Endothelial cell of umbilical vein (primary cell): Measurements from ENCODE around the gene PHF12. TPM values are rescaled to one million over a fixed set of nuclear protein-coding genes. Genes with fewer than 3 reads are reported as not detected.

Source experiments
- BruUV-seq: library from RNA; stranded (reverse); fragments of 400-500 nt; replicated peaks from 2 replicates; lab custom pipeline; 2021; lab: Mats Ljungman, UMichigan
- CTCF ChIA-PET: fragments of 300-600, 350-600 bp; sonication (Branson Sonifier 250); formaldehyde crosslinking; loops from one replicate; lab custom pipeline; 2021; ENCODE audit warnings: antibody characterized with exemption, inconsistent platforms; lab: Charles Lee
- POLR2A ChIA-PET: fragments of 300-600, 350-600 bp; sonication (Branson Sonifier 250); formaldehyde crosslinking; loops from one replicate; lab custom pipeline; 2021; ENCODE audit warnings: antibody characterized with exemption, inconsistent platforms; lab: Charles Lee
- DNase-seq: peaks from one replicate; pipeline ENCODE4 v3.0.0-alpha.2; 2011; ENCODE audit warnings: low read depth, low spot score
- FAIRE-seq: peaks from 2 replicates; lab custom pipeline; 2011; peaks lifted over from hg19 to GRCh38; lab: Jason Lieb, UNC
- H2AFZ ChIP-seq: 2 replicates; pipeline ENCODE4 v1.6.0; 2012; ENCODE audit warnings: low read depth, low read length, control low read depth, inconsistent platforms
- H3K27ac ChIP-seq: 2 replicates; pipeline ENCODE4 v1.5.1; 2011; ENCODE audit warnings: low read depth, mild to moderate bottlenecking, control low read depth, low read length, moderate library complexity; ENCODE audit not compliant: insufficient read depth
- H3K27me3 ChIP-seq, 2 experiments: 2 replicates each; pipeline versions ENCODE4 v1.6.0 to v1.6.1; 2011; ENCODE audit warnings: low read length in 2 of 2, mixed read lengths in 1 of 2; ENCODE audit not compliant: control insufficient read depth in 2 of 2, insufficient read depth in 2 of 2
- H3K36me3 ChIP-seq, 2 experiments: 2 replicates in 1 of 2; 3 replicates in 1 of 2; pipeline ENCODE4 v1.5.1; 2011; ENCODE audit warnings: low read length in 2 of 2, mild to moderate bottlenecking in 1 of 2, moderate library complexity in 1 of 2; ENCODE audit not compliant: control insufficient read depth in 2 of 2, insufficient read depth in 2 of 2; ENCODE audit errors: extremely low read depth in 1 of 2
- H3K4me1 ChIP-seq: 3 replicates; pipeline ENCODE4 v1.5.1; 2011; ENCODE audit warnings: mild to moderate bottlenecking, low read length; ENCODE audit not compliant: control insufficient read depth, insufficient read depth; ENCODE audit errors: extremely low read depth
- H3K4me2 ChIP-seq: 2 replicates; pipeline ENCODE4 v1.6.1; 2011; ENCODE audit warnings: low read length, control low read depth, mixed read lengths; ENCODE audit not compliant: insufficient read depth
- H3K4me3 ChIP-seq, 3 experiments: fragments of 200-600 bp in 1 of 3; sonication (generic), shearing (Covaris generic) in 1 of 3; replicated peaks in 1 of 3; 2 replicates each; pipeline ENCODE4 v1.5.1; 2011 to 2016; ENCODE audit warnings: control low read depth in 3 of 3, low read length in 3 of 3, mild to moderate bottlenecking in 2 of 3, inconsistent platforms in 1 of 3, low read depth in 1 of 3, moderate library complexity in 1 of 3; ENCODE audit not compliant: insufficient read depth in 1 of 3
- H3K79me2 ChIP-seq: 2 replicates; pipeline ENCODE4 v1.6.0; 2012; ENCODE audit warnings: low read length, inconsistent platforms; ENCODE audit not compliant: control insufficient read depth, insufficient read depth
- H3K9ac ChIP-seq: replicated peaks from 2 replicates; pipeline ENCODE3; 2011; ENCODE audit warnings: low read length, control low read depth; ENCODE audit not compliant: insufficient read depth; ENCODE audit errors: extremely low read depth
- H3K9me1 ChIP-seq: replicated peaks from 3 replicates; pipeline ENCODE4 v1.6.0; 2011; ENCODE audit warnings: mild to moderate bottlenecking, low read length; ENCODE audit not compliant: control insufficient read depth, insufficient read depth; ENCODE audit errors: extremely low read depth
- H3K9me3 ChIP-seq: replicated peaks from 2 replicates; pipeline ENCODE4 v1.5.1; 2012; ENCODE audit warnings: low read length, inconsistent platforms; ENCODE audit not compliant: control insufficient read depth, insufficient read depth
- H4K20me1 ChIP-seq: replicated peaks from 2 replicates; pipeline ENCODE3; 2011; ENCODE audit warnings: mild to moderate bottlenecking, low read length; ENCODE audit not compliant: control insufficient read depth, insufficient read depth; ENCODE audit errors: extremely low read depth
- CTCF ChIP-seq, 2 donors: IDR thresholded peaks; 1 replicate in 1 of 2; 2 replicates in 1 of 2; pipeline ENCODE4 v1.5.1; 2011; ENCODE audit warnings: low read length in 2 of 2, mild to moderate bottlenecking in 2 of 2, moderate library complexity in 2 of 2, control low read depth in 1 of 2, inconsistent platforms in 1 of 2, low read depth in 1 of 2; ENCODE audit not compliant: insufficient read depth in 1 of 2; ENCODE audit errors: extremely low read depth in 1 of 2
- EZH2 ChIP-seq: IDR thresholded peaks from 2 replicates; pipeline ENCODE4 v1.6.1; 2012; ENCODE audit warnings: borderline replicate concordance, low read depth, mild to moderate bottlenecking, moderate library complexity, low read length, inconsistent platforms; ENCODE audit not compliant: severe bottlenecking
- FOS ChIP-seq: IDR thresholded peaks from 2 replicates; pipeline ENCODE4 v1.6.1; 2011; ENCODE audit warnings: mild to moderate bottlenecking, low read length, moderate library complexity, borderline replicate concordance; ENCODE audit not compliant: insufficient read depth
- GATA2 ChIP-seq: IDR thresholded peaks from 2 replicates; pipeline ENCODE4 v1.7.0; 2011; ENCODE audit warnings: low read depth, mild to moderate bottlenecking, moderate library complexity, mixed read lengths, low read length; ENCODE audit not compliant: insufficient read length, insufficient read depth
- JUN ChIP-seq: IDR thresholded peaks from 2 replicates; pipeline ENCODE4 v1.6.1; 2011; ENCODE audit warnings: borderline replicate concordance, low read depth; ENCODE audit not compliant: insufficient read length, insufficient read depth
- MAX ChIP-seq: IDR thresholded peaks from 2 replicates; pipeline ENCODE4 v1.6.1; 2011; ENCODE audit not compliant: insufficient read depth, insufficient read length
- MYC ChIP-seq: IDR thresholded peaks from one replicate; pipeline ENCODE4 v1.6.1; 2011; ENCODE audit warnings: mild to moderate bottlenecking, low read depth, low read length
- POLR2A ChIP-seq: IDR thresholded peaks from 2 replicates; pipeline ENCODE4 v1.6.1; 2012; ENCODE audit warnings: low read depth, mild to moderate bottlenecking, control low read depth, low read length
- POLR2AphosphoS5 ChIP-seq: IDR thresholded peaks from 2 replicates; pipeline ENCODE4 v1.6.1; 2012; ENCODE audit warnings: low read depth, mild to moderate bottlenecking, control low read depth, low read length, moderate library complexity; ENCODE audit not compliant: insufficient read depth
- dilution Hi-C: fragments of 300-500 bp; cut with MboI; formaldehyde crosslinking; loops from one replicate; pipeline ENCODE4 v1.15.0; 2019; ENCODE audit warnings: low sequenced_read_pairs; ENCODE audit not compliant: extremely low pct_ligation_motif_present
- intact Hi-C: fragments of 100-400 bp; cut with micrococcal nuclease; formaldehyde crosslinking; loops from one replicate; pipeline ENCODE4 v1.10.0; 2022
- polyA plus RNA-seq, 4 experiments: library from polyadenylated mRNA; depleted of rRNA in 3 of 4; stranded (reverse) in 3 of 4; unstranded in 1 of 4; fragments of >200 nt; gene quantifications; 2 replicates each; pipeline versions ENCODE4 v1.2.1 to v1.2.3, GENCODE V29; 2011 to 2012; ENCODE audit warnings: missing spikeins in 1 of 4
- total RNA-seq: library from RNA; stranded (reverse); gene quantifications from 2 replicates; pipeline ENCODE4 v1.2.3, GENCODE V29; 2021

PHF12 gene
- total and polyA plus RNA-seq, 2 donors (not counting 3 experiments of a cell fraction or from before 2014, with no cell fraction given): 26.6 to 44.2 TPM

GRCh38 chr17:28910534-28910933, 40.8 kb downstream of the PHF12 start:
- Histone ChIP-seq H3K27me3 (no peaks in the 10 kb centered on the region), H3K4me1 (peaks cover 21% of the 10 kb centered on the region), H3K9me1 (no peaks in the 10 kb centered on the region), H3K79me2 (no peaks in the 10 kb centered on the region), H4K20me1 (no peaks in the 10 kb centered on the region), H3K36me3 (peaks cover 25 to 63% of the 10 kb centered on the region in 2 experiments), H3K27ac (no peak overlapping the region), H3K4me3 (no peak overlapping the region), H2AFZ (no peak overlapping the region), H3K9me3 (no peaks in the 10 kb centered on the region), H3K4me2 (no peak overlapping the region), H3K9ac (no peak overlapping the region)
- TF ChIP-seq POLR2AphosphoS5 (no peak), MYC (no peak), EZH2 (no peak), CTCF (IDR thresholded peaks at IDR 0.05; ENCODE audit: extremely low read depth in 1 of 2, insufficient read depth in 1 of 2, low read depth in 1 of 2, low read length in 2 of 2) (no peak), MAX (no peak), FOS (no peak), GATA2 (no peak), POLR2A (no peak), JUN (no peak)
- intact Hi-C loops: no loop called here
- dilution Hi-C loops: no loop called here
- DNase-seq: no peak
- CTCF ChIA-PET: interaction anchor here (0.9 to 7.3 kb wide), 11 partner anchors 10 to 184 kb away, joined by 3 to 62 read pairs (median 3); partner anchors contain the start of gene PHF12
- no peak for FAIRE-seq
- BruUV-seq: no TSS peak
- POLR2A ChIA-PET: no interaction called here
